OCI-M1 (cell line): ENCODE measurements around the gene GRPEL2.
A peak's percentile ranks its signal among the peaks of the same experiment; 100 is the strongest.

Experiments
- DNase-seq: peaks from one replicate; lab custom pipeline; 2025; lab: John Stamatoyannopoulos, UW

Gene GRPEL2, protein sequence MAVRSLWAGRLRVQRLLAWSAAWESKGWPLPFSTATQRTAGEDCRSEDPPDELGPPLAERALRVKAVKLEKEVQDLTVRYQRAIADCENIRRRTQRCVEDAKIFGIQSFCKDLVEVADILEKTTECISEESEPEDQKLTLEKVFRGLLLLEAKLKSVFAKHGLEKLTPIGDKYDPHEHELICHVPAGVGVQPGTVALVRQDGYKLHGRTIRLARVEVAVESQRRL

DNA sequence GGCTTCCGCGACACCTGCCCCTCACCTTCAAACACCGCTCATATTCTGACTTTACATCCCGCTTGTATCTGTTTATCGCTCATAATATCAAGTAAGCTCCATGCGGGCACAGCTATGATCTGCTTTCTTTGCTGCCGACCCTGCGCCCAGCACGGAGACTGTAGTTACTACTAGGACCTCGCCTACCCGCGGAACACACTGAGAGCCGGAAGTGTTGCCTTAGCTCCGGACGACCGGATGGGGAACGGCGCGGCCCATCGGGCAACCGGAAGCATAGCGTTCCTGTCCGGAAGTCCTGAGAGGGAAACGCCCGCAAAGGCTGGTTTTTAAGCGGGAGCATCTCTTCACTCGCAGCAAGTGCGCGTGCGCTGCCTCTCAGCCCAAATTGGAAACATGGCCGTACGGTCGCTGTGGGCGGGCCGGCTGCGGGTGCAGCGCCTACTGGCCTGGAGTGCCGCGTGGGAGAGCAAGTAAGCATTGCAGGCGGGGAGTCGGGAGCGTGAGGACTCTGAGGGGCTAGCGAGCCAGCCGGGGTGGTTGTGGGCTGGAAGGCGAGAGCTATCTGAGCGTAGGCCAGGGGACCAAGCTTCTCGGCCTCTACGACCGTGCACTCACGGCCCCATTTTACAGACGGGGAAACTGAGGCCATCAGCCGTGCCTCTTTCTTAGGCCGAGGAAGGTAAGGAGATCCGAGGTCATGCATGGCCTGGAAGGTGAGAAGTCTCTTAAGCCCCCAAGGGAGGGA is at the start of gene GRPEL2:
Gene GRPEL2 (plus strand): TSS at position 353 of the 745 bp plus-strand sequence. CDS start 41 bp downstream, at position 394.
- peak; percentile 98 for DNase-seq

DNA sequence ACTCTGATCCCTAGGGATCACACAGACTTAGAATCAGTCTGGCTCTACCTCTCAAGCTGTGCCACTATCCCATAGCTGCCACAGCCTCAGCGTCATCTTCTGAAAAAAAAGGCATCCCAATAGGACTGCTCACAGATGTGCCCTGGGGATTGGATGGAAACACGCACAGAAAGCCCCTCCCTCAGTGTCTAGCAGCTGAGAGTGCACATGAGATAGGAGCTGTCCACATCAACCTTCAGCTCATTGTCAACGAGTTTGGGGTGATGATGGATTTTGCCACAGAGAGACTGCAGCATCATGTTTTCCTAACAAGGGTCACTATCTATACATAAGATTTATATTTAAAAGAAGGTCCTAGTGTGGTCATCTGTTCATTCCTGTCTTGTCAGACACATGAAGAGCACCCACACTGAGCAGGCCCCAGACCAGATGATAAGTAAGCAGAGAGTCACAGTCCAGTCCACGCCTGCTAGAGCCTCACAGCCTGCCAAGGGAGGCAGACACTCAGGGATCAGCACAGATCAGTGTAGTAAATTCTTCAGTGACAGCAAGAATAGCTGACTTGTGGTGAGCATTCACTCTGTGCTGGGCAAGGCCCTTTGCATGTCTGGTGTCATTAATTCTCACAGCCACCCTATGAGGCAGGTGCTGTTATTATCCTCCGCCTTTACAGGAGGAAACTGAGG is 47.8 kb upstream of the GRPEL2 start:
- no peak for DNase-seq

DNA sequence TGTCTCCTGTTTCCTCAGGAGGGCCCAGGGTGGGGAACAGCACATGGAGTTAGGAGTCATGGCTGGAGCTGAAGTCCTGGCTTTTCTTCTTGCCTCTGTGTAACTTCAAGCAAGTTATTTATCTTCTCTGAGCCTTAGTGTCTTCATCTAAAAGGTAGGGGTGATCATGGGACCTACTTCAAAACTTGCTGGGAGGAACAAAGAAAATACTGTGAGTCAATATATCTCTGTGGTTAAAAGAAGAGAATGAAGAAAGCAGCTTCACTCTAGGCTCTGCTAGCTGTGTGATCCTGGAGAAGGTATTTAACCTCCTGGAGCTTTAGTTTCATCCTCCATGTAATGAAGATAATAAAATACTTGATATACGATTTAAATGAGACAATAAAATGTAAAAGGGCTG is 47.1 kb upstream of the GRPEL2 start:
- no peak for DNase-seq

DNA sequence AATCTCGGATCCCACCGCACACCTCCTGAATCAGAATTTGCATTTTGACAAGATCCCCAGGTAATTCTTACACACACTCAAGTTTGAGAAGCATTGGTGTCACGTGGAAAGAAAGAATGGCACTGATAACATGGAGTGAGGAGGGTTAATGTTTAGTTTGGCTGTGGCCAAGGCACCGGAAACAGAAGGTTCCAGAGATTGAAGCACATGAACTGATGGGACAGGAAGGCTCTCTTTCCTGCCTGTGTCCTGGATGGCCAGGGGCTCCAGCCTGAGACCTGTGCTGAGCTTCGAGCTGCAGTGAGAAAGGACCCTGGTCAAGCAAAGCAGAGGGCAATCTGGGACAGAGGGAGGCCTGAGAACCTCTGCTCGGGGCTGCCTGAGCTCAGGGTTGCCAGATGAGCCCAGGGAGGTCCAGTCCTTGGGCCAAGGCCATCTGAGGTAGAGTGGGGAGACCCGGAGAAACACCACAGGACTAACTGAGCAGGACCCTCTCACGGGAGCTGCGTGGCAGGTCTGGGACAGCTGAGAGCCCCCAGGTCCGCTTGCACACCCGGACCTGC is 46.4 kb upstream of the GRPEL2 start:
- no peak for DNase-seq

DNA sequence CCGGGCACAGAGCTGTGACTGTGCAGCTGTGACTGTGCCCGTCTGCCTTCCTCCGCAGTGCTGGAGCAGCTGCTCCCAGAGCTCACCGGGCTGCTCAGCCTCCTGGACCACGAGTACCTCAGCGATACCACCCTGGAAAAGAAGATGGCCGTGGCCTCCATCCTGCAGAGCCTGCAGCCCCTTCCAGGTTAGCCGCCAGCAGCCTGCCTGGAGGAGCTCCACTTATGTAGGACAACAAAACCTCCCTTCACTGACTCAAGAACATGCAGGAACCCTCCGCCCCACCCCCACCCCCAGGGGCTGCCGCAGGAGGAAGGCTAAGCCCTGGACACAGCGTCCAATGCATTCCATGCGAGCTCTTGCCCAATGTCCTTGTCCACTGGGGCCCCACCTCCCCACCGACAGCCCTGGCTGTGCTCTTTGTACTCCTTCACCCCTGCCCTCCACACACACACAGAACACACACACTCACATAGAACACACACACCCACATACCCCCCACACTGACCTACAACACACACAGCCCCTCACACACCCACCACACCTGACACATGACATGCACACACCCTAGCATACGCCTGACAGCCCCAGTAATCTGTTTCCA is 45.7 kb upstream of the GRPEL2 start:
- no peak for DNase-seq

DNA sequence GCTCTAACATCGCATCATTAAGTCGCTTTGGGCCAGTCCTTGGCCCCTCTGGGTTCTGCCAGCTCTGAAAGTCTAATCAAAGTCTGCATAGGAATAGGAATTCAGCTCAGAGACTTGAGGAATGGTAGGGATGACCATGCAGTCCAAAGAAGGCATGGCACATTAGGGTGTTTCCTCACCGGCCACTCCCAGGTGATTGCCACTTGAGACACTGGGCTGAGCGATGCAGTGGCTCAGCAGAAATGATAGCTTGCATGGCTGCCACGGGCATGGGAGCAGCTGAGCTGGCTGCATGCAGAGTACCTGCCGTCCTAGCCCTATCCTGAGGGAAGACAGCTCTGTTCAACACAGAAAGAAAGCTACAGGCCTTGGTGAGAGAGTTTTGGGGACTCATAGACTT is 44.9 kb upstream of the GRPEL2 start:
- no peak for DNase-seq

DNA sequence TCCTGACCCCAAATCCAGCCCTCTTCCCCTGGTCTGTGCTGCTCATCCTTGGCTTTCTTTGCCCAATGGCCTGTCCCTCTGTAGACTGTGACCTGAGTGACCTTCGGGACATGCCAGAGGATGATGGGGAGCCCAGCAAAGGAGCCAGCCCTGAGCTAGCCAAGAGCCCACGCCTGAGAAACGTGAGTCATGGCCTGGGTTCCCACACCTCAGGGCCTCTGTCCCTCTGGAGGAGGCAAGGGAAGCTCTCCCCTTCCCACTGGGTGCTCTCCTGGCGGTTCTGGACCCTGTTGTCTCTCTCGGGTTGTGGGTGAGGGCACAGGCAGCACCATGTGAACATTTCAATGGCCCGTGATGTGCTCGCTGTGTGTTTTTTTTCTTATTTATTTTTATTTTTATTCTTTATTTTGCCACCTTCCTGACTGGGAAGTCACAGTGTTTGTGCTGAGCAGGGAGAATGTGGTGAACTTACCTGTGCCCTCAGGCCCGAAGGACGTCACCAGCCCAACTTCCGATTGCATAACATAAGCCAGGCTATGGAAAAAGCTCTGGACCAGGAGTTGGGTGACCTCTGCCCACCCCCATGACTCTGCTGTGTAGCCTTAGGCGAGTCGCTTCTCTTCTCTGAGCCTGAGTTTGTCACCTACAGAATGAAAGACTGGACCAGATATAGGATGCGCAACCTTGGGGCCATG is 44.1 kb upstream of the GRPEL2 start:
- no peak for DNase-seq

DNA sequence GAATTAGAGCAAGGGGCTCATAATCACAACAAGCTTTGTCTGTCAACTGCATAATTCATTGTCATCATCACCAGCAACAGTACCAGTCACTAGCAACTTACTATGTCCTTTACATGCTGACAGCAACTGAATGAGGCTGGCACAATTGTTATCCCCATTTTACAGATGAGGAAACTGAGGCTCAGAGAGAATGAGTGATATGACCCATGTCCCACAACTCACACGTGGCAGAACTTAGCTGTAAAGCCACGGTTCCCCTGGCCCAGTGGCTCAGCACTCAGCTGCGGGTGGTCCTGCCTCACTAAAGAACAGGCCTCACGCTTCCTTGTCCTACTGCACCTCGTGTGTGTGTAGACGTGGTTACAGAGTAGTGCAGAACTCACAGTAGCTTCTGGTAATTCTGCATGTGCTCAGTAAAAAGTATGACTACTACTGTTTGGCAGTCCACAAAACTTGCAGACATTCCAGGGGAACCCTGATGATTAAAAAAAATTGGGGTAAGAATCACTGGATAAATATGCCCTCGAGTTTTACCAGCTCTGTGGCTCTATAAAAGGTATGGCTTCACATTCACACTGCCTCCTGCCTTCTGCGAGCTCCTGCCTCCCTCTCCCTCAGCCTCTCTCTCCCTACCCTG is 43.4 kb upstream of the GRPEL2 start:
- DNase-seq, result no peak

DNA sequence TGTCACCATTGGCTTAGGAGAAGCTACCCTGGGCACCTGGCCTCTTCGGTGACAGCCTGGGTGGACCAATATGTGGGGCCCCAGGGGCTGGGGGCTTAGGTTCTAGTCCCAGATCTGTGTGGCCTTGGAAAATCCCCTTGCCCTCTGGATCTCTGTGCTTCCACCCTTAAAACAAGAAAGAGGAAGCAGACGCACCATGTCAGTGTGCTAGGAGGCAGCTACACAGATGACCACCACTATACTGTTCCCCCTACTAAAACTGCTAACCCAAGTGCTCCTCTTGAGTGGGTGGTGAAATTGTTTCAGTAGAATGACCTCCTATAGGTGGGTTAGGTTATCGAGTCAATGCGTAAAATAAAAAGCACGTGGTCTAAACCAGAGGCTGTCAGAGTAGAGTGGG is 42.7 kb upstream of the GRPEL2 start:
- no peak for DNase-seq

DNA sequence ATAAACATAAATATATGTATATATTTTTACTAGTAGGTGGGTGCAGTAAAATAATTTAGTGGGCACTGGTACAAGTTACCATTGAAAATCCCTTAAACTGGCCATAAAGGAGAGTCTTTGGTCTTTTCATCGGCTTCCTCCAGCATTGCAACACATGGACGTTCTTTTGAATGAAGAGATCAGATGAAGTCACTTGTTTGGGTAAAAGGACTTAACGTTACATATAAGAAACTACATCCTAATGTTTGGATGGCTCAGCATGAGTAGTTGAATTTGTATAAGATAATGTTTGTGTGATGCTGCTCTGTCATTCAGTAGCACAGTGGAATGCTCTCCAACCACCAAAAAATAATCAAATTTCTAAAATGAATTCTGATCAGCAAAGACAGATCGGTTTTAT is 42.1 kb upstream of the GRPEL2 start:
- DNase-seq, result no peak

DNA sequence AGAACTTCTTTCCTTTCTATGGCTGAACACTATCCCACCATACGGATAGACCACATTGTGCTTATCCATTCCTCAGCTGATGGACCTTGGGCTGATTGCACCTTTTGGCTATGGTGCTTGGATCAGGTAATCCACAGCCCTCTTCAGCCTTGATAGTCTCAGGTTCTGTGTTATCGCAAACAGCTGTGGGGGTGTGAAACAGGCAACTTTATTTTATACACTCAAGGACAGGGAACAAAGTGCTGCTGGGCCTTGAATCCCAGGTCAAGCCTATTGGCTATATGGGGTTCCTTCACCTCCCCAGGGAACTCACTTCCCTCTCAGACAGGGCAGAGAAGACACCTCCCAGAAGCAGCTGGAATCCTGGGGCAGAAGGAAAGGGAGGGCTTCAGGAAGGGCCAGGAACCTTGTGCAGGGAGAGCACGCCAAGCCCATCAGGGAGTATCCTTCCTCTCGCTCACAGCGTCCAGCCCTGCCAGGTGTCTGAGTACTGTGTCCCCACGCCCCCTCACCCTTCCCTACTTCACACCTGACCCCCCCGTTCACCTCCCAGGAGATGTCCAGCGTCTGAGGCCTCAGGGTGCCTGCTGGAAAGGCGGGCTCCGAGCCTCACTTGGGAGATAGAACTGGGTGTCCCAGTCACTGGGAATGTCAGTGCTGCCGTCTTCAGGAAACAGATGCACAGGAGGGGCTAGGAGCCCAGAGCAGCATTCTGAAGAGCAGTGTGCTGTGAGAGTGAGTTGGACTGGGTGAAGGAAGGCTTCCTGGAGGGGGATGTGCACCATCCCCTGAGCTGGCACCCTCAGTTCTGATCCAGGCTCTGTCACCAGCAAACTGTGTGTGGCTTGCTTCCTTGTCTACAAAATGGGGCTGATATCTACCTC is 40.9 kb upstream of the GRPEL2 start:
- no peak for DNase-seq

DNA sequence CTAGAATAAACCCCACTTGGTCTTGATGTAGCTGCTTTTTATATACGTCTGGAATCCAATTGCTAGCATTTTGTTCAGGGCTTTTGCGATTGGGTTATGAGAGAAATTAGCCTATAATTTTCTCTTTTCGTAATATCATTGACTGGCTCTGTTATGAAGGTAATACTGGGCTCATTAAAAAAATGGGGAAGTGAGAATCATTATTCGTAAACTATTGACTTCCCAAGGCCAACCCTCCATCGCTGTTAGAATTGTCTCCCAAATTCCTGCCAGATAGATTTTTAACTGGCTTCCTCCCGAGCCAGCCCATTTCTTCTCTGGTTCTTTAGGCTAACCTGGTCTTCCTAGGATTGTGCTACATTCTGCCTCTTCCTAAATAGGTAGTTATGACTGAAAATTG is 35.9 kb upstream of the GRPEL2 start:
- DNase-seq, result no peak

DNA sequence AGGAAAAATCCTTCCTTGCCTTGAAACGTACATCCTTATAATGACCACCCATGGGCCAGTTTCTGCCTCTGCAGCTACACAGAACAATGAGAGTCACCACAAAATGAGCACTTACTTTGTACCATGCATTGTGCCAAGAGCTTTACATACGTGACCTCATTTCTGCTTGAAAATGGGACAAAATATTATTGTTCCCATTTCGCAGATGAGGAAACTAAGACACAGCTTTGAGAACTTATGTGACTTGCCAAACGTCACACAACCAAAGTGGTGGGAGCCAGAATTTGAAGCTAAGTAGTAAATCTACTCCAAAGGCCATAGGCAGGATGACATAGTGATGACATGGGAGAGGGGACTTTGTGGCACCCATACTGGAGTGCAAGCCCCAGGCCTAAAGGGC is 34.8 kb upstream of the GRPEL2 start:
- no peak for DNase-seq

DNA sequence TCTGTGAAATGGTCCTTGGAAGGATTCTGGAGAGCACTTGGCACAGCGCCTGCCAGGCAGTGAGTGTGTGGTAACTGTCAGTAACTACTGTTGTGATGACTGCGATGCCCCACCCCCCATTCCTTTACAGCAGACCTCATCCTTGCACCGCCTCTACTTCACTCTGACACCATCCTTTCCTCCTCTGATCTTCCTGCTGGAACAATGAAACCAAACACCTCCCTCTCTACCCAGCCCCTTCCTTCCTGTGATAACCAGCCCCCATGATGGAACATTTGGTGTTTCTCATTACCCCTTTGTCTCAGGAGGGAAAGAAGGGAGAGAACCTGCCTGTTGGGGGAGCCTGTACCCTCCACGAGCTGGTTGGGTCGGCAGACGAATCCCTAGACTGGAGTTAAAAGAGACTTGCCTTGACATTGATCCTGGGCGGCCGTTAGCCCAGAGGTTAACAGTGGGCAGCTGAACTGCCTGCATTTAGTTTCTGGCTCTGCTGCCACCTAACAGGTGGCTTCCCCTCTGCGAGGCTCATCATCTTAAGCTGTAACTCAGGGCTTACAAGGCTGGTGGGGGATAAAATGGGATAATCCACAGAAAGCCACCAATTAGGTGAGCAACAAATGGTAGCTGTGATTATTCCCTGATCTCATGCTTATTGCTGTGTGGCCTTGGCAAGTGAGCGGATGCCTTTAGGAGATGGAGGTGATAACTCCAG is 34.2 kb upstream of the GRPEL2 start:
- DNase-seq, result no peak

DNA sequence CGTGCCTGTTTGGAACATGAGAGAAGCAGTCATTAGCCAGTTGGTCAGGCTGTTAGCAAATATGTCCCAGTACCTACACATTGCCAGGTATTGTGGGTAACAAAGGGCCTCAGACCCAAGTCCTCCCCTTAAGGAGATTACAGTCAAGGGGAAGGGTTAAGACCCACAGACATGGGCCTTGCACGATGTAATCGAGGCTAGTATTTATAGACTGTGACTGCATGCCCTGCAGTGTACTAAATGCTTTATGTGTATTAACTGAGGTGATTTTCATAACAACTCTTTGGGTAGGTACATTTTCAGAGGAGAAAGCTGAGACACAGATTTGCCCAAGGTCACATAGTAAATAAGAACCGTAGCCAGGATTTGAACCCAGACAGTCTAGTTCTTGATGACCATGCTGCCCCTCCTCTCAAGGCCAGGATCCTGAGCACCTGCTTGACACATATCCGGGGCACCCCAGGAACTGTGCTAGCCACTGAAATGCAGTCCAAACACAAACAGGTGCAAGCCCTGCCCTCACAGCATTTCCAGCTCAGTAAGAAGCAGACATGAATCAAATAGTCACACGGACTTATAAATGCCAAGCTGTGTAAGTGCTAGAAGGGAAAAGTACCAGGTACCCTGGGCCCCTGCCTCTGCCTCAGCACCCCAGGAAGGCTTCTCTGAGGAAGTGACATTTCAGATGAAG is 32.0 kb upstream of the GRPEL2 start:
- no peak for DNase-seq

DNA sequence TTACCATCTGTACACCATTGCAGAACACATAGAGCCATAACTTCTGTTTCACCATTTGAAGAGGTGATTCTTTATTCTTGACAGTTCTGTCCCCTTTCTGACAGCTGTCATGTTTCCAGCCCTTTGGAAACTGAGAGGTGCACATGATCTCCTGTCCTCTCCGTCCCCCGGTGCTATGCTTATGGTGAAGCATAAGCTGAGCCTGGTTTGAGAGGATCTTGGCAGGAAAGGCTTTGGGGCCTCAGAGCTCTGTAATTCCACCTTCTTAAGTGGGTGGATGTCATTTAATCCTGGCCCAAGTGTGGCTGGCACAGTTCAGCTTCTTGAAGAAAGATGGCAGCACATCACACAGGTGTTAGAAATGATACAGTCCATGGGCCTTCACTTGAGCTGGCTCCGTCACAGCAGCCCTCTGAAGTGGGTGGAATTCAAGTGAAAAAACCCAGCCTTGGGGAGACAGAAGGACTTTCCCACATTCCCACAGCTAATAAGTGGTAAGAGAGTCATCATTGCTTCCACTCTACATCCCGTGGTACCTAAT is 30.7 kb upstream of the GRPEL2 start:
- DNase-seq, result no peak

DNA sequence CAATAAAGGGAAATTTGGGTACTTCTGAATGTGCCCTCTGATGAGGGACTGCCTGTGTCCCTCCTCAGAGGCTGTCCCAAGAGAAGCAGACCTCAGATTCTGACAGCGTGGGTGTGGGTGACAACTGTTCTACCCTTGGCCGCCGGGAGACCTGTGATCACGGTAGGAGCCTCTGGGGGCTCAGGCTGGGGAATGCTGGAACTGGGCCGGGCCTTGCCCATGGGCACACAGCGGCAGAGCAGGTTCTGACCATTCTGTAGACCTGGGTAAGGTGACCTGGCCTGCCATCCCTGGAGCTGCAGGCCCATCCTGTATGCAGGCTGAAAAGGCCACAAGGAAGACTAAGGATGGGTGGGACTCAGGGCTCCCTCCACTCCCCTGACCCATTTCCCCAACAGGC is 29.5 kb upstream of the GRPEL2 start:
- no peak for DNase-seq

DNA sequence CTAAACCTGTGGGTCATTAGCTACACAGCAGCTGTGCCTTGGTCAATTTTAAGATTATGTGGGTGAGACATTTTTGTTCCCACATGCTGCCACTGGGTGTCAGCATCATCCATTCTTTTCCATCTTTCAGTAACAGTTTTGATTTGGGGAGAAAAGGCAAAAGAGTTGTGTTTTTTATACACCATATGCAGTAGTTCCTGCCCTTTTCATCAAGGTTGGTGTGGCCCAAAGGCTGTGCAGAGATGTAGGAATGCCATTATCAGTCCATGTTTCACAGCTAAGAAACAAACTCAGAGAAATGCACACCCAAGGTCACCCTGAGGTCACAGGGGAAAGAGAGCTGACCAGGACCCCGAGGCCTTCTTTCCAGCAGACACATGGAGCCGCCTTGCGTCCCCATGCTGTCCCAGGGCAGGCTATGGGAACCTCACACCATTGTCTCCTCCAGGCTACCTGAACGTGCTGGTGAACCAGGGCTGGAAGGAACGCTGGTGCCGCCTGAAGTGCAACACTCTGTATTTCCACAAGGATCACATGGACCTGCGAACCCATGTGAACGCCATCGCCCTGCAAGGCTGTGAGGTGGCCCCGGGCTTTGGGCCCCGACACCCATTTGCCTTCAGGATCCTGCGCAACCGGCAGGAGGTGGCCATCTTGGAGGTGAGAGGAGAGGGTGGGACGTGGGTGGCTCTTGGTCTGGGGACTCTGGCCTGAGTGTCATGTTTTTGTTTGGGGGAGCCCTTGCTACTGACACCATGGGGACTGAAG is 27.8 kb upstream of the GRPEL2 start:
- DNase-seq, result peak; percentile 75
